ENCODE data around the gene ASB13. TPM values are rescaled to one million over a fixed set of nuclear protein-coding genes. Genes with fewer than 3 reads are reported as not detected.

ASB13 gene
- total and polyA plus RNA-seq, 10 of the 15 experiments (the other 5 are each of a cell fraction or from before 2014, with no cell fraction given): 0.02 to 0.59 (median 0.10) TPM; not detected in 2

- no TSS peak for BruUV-seq (replicated peaks)
- intact Hi-C loops (cut with micrococcal nuclease; ENCODE audit: unreplicated experiment) (loop anchor here (5.0 kb wide), 1 partner anchor 168 kb away; no protein-coding TSS in a partner anchor), in situ Hi-C loops (cut with MboI) (no loop called here)
- CTCF ChIA-PET: interaction anchor here (0.7 kb wide), 1 partner anchor 167 kb away, joined by 3 read pairs; no protein-coding TSS in a partner anchor
- ATAC-seq (no peak), DNase-seq (ENCODE audit: low read depth, low spot score) (no peak), FAIRE-seq (no peak)
- no peak overlapping the region for H2AFZ ChIP-seq (ENCODE audit: control insufficient read depth, low read depth, low read length)
- no peak overlapping the region for H3K4me3 ChIP-seq
- no peak overlapping the region for H3K27ac ChIP-seq (ENCODE audit: control insufficient read depth, insufficient read depth)
- SMC1A ChIA-PET (ENCODE audit: uncharacterized antibody, unreplicated experiment): interaction anchor here (0.8 kb wide), 1 partner anchor 10 kb away, joined by 4 read pairs; no protein-coding TSS in a partner anchor
- no peaks in the 10 kb centered on the region for H3K79me2 ChIP-seq (ENCODE audit: control insufficient read depth, insufficient read depth, low read length)
- no peaks in the 10 kb centered on the region for H3K4me1 ChIP-seq (ENCODE audit: control insufficient read depth, insufficient read depth, low read length)
- peaks cover 4 to 5% of the 10 kb centered on the region in 2 experiments for H3K27me3 ChIP-seq (replicated peaks in 1 of 2; ENCODE audit: control insufficient read depth in 2 of 2, insufficient read depth in 2 of 2, low read length in 1 of 2)
- RAD21 ChIA-PET (ENCODE audit: unreplicated experiment): no interaction called here
- H4K20me1 ChIP-seq (ENCODE audit: control insufficient read depth, insufficient read depth): no peaks in the 10 kb centered on the region
- POLR2A ChIA-PET: no interaction called here
- TF ChIP-seq MTA2 (IDR thresholded peaks at IDR 0.05; ENCODE audit: low read depth): no peak
- no peak for TF ChIP-seq ZZZ3 (IDR thresholded peaks at IDR 0.05; ENCODE audit: control insufficient read depth, insufficient read length, low read depth)
- no peak for TF ChIP-seq SREBF1 (IDR thresholded peaks at IDR 0.05; ENCODE audit: low read length)
- no peak for TF ChIP-seq FOXK2 (IDR thresholded peaks at IDR 0.05)
- TF ChIP-seq HSF1 (IDR thresholded peaks at IDR 0.05; ENCODE audit: low read depth, low read length): no peak
- TF ChIP-seq NFXL1 (IDR thresholded peaks at IDR 0.05; ENCODE audit: borderline replicate concordance): no peak
- no peak for TF ChIP-seq SIX5 (IDR thresholded peaks at IDR 0.05; ENCODE audit: low read depth, low read length, severe bottlenecking)
- no peak for TF ChIP-seq ZNF274 (IDR thresholded peaks at IDR 0.05; ENCODE audit: insufficient read depth, insufficient read length)
- TF ChIP-seq PAX5 (IDR thresholded peaks at IDR 0.05; ENCODE audit: borderline replicate concordance, low read depth, low read length): no peak
- WGBS (ENCODE audit: insufficient coverage, insufficient replicate concordance, low lambda C conversion rate, missing lambda C conversion rate): 57% methylated on average over 10 of the region's 11 CpGs
- H3K4me2 ChIP-seq (ENCODE audit: control insufficient read depth, insufficient read depth): no peak overlapping the region
- no peaks in the 10 kb centered on the region; the same call in 2 of the 3 replicates for H3K9me3 ChIP-seq (replicated peaks; ENCODE audit: control insufficient read depth, insufficient read depth, low read length)
- no peak overlapping the region for H3K9ac ChIP-seq (ENCODE audit: control insufficient read depth, insufficient read depth, low read length)
- no peaks in the 10 kb centered on the region for H3K36me3 ChIP-seq (ENCODE audit: control insufficient read depth in 2 of 2, insufficient read depth in 2 of 2, low read length in 1 of 2)
Measured at GRCh38 chr10:5609952-5610616, 56.3 kb downstream of the ASB13 start.
